Caco-2 (cell line): ENCODE results near the gene CAMK1D. TPM values are rescaled to one million over a fixed set of nuclear protein-coding genes. Genes with fewer than 3 reads are reported as not detected.

Source experiments
- BruUV-seq: library from RNA; stranded (reverse); fragments of 400-500 nt; replicated peaks from 2 replicates; lab custom pipeline; 2021; lab: Mats Ljungman, UMichigan
- CTCF ChIA-PET: fragments of 300-600 bp; sonication (Branson Sonifier 250); formaldehyde crosslinking; loops from one replicate; lab custom pipeline; 2022; ENCODE audit warnings: antibody characterized with exemption; lab: Charles Lee
- POLR2A ChIA-PET: fragments of 300-600 bp; sonication (Branson Sonifier 250); formaldehyde crosslinking; loops from one replicate; lab custom pipeline; 2022; ENCODE audit warnings: antibody characterized with exemption; lab: Charles Lee
- DNase-seq, 2 experiments: peaks; one replicate each; pipeline versions ENCODE4 v3.0.0 to v3.0.0-alpha.2; 2020 to 2022
- H3K27me3 ChIP-seq: replicated peaks from 2 replicates; pipeline ENCODE4 v1.6.0; 2011; ENCODE audit warnings: low read length; ENCODE audit not compliant: control insufficient read depth, insufficient read depth
- H3K36me3 ChIP-seq: 2 replicates; pipeline ENCODE4 v1.5.1; 2011; ENCODE audit warnings: low read length; ENCODE audit not compliant: control insufficient read depth, insufficient read depth
- H3K4me1 ChIP-seq: fragments of 250-450 bp; sonication (Bioruptor Pico); 2 replicates; pipeline ENCODE4 v1.5.1; 2020; ENCODE audit warnings: mild to moderate bottlenecking
- H3K4me3 ChIP-seq: 2 replicates; pipeline ENCODE4 v1.5.1; 2011; ENCODE audit warnings: low read depth, mild to moderate bottlenecking, control low read depth, low read length
- H3K9me3 ChIP-seq: fragments of 250-450 bp; sonication (Bioruptor Pico); 2 replicates; pipeline ENCODE4 v1.5.1; 2020; ENCODE audit warnings: mild to moderate bottlenecking, moderate library complexity
- H3K27ac Mint-ChIP-seq: one replicate; pipeline ENCODE4 v1.8.0; 2022; ENCODE audit warnings: mixed read lengths; ENCODE audit not compliant: unreplicated experiment
- H3K27me3 Mint-ChIP-seq: one replicate; pipeline ENCODE4 v1.8.0; 2022; ENCODE audit warnings: mixed read lengths; ENCODE audit not compliant: insufficient read depth, unreplicated experiment
- H3K36me3 Mint-ChIP-seq: one replicate; pipeline ENCODE4 v1.8.0; 2022; ENCODE audit warnings: mild to moderate bottlenecking, mixed read lengths; ENCODE audit not compliant: insufficient read depth, unreplicated experiment
- H3K4me1 Mint-ChIP-seq: one replicate; pipeline ENCODE4 v1.8.0; 2022; ENCODE audit warnings: low read depth, mixed read lengths; ENCODE audit not compliant: unreplicated experiment
- H3K4me3 Mint-ChIP-seq: one replicate; pipeline ENCODE4 v1.8.0; 2022; ENCODE audit warnings: mild to moderate bottlenecking, moderate library complexity, mixed read lengths; ENCODE audit not compliant: unreplicated experiment
- H3K9me3 Mint-ChIP-seq: one replicate; pipeline ENCODE4 v1.8.0; 2022; ENCODE audit warnings: mixed read lengths; ENCODE audit not compliant: unreplicated experiment
- intact Hi-C: fragments of 100-400 bp; cut with micrococcal nuclease; formaldehyde crosslinking; loops from one replicate; pipeline ENCODE4 v1.10.0; 2022; ENCODE audit not compliant: unreplicated experiment
- total RNA-seq: library from RNA; stranded (reverse); gene quantifications from 2 replicates; pipeline ENCODE4 v1.2.3, GENCODE V29; 2022
- TF ChIP-seq, protein P1 (sequence below), 2 experiments: fragments of 200-600 bp in 1 of 2; IDR thresholded peaks; 1 replicate in 1 of 2; 2 replicates in 1 of 2; pipeline versions ENCODE4 v1.5.1 to v1.8.0; 2011 to 2022; ENCODE audit warnings: antibody characterized with exemption in 1 of 2, control low read depth in 1 of 2, inconsistent platforms in 1 of 2, low read depth in 1 of 2, low read length in 1 of 2, mild to moderate bottlenecking in 1 of 2, moderate library complexity in 1 of 2; ENCODE audit not compliant: insufficient read depth in 1 of 2, severe bottlenecking in 1 of 2, unreplicated experiment in 1 of 2

Gene CAMK1D
- total RNA-seq, 1 experiment from 2014 or later = 10.9 TPM

GRCh38 chr10:12633776-12634620, 284.7 kb downstream of the CAMK1D start:
- H3K9me3 Mint-ChIP-seq = peaks cover 18% of the 10 kb centered on the region
- peaks cover 26% of the 10 kb centered on the region for H3K4me1 Mint-ChIP-seq
- H3K27ac Mint-ChIP-seq = no peak overlapping the region
- H3K27me3 Mint-ChIP-seq = no peaks in the 10 kb centered on the region
- H3K36me3 Mint-ChIP-seq = no peaks in the 10 kb centered on the region
- CTCF ChIA-PET = no interaction called here
- H3K9me3 ChIP-seq = peaks cover 7% of the 10 kb centered on the region; the same call in 1 of the 2 replicates
- H3K4me1 ChIP-seq = peaks cover 21% of the 10 kb centered on the region
- BruUV-seq = no TSS peak
- intact Hi-C loops = no loop called here
- H3K4me3 ChIP-seq = no peak overlapping the region
- TF ChIP-seq, protein P1, sequence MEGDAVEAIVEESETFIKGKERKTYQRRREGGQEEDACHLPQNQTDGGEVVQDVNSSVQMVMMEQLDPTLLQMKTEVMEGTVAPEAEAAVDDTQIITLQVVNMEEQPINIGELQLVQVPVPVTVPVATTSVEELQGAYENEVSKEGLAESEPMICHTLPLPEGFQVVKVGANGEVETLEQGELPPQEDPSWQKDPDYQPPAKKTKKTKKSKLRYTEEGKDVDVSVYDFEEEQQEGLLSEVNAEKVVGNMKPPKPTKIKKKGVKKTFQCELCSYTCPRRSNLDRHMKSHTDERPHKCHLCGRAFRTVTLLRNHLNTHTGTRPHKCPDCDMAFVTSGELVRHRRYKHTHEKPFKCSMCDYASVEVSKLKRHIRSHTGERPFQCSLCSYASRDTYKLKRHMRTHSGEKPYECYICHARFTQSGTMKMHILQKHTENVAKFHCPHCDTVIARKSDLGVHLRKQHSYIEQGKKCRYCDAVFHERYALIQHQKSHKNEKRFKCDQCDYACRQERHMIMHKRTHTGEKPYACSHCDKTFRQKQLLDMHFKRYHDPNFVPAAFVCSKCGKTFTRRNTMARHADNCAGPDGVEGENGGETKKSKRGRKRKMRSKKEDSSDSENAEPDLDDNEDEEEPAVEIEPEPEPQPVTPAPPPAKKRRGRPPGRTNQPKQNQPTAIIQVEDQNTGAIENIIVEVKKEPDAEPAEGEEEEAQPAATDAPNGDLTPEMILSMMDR (IDR thresholded peaks at IDR 0.05; ENCODE audit: insufficient read depth in 1 of 2, low read depth in 1 of 2, low read length in 1 of 2, severe bottlenecking in 1 of 2, unreplicated experiment in 1 of 2) = peak in 1 of 2 experiments; percentile 13
- POLR2A ChIA-PET = no interaction called here
- H3K27me3 ChIP-seq = no peaks in the 10 kb centered on the region
- H3K4me3 Mint-ChIP-seq = no peak overlapping the region
- DNase-seq = no peak
- H3K36me3 ChIP-seq = no peaks in the 10 kb centered on the region; the same call in 1 of the 2 replicates

GRCh38 chr10:12634621-12634931, 285.2 kb downstream of the CAMK1D start:
- no peaks in the 10 kb centered on the region; the same call in 1 of the 2 replicates for H3K36me3 ChIP-seq
- TF ChIP-seq, protein P1 (IDR thresholded peaks at IDR 0.05; ENCODE audit: insufficient read depth in 1 of 2, low read depth in 1 of 2, low read length in 1 of 2, severe bottlenecking in 1 of 2, unreplicated experiment in 1 of 2) = no peak
- H3K4me3 Mint-ChIP-seq = no peak overlapping the region
- no peaks in the 10 kb centered on the region for H3K36me3 Mint-ChIP-seq
- H3K9me3 Mint-ChIP-seq = peaks cover 18% of the 10 kb centered on the region
- H3K4me1 ChIP-seq = peaks cover 21% of the 10 kb centered on the region
- peaks cover 22% of the 10 kb centered on the region for H3K4me1 Mint-ChIP-seq
- peaks cover 7% of the 10 kb centered on the region; the same call in 1 of the 2 replicates for H3K9me3 ChIP-seq
- BruUV-seq = no TSS peak
- ChIA-PET POLR2A (no interaction called here), CTCF (no interaction called here)
- H3K27me3 Mint-ChIP-seq = no peaks in the 10 kb centered on the region
- DNase-seq = no peak
- no peak overlapping the region for H3K4me3 ChIP-seq
- H3K27ac Mint-ChIP-seq = peak overlapping the region; percentile 5
- H3K27me3 ChIP-seq = no peaks in the 10 kb centered on the region
- intact Hi-C loops = no loop called here

- H3K4me1 ChIP-seq = peaks cover 21% of the 10 kb centered on the region
- no peak overlapping the region for H3K4me3 ChIP-seq
- intact Hi-C loops = loop anchor here (5.0 kb wide), 1 partner anchor 133 kb away; no protein-coding TSS in a partner anchor
- Mint-ChIP-seq H3K4me3 (no peak overlapping the region), H3K27ac (peak overlapping the region; percentile 5), H3K4me1 (peaks cover 19% of the 10 kb centered on the region), H3K9me3 (peaks cover 18% of the 10 kb centered on the region), H3K36me3 (no peaks in the 10 kb centered on the region), H3K27me3 (no peaks in the 10 kb centered on the region)
- peaks cover 7% of the 10 kb centered on the region; the same call in 1 of the 2 replicates for H3K9me3 ChIP-seq
- no TSS peak for BruUV-seq
- no peaks in the 10 kb centered on the region for H3K27me3 ChIP-seq
- POLR2A ChIA-PET = no interaction called here
- CTCF ChIA-PET = no interaction called here
- H3K36me3 ChIP-seq = no peaks in the 10 kb centered on the region; the same call in 1 of the 2 replicates
- TF ChIP-seq, protein P1 (IDR thresholded peaks at IDR 0.05; ENCODE audit: insufficient read depth in 1 of 2, low read depth in 1 of 2, low read length in 1 of 2, severe bottlenecking in 1 of 2, unreplicated experiment in 1 of 2) = no peak
- DNase-seq = no peak
Observed at GRCh38 chr10:12635127-12635541, 285.8 kb downstream of the CAMK1D start.
